Muscle of leg (tissue), 11 donors: ENCODE results near the gene ITPR1. TPM values are rescaled to one million over a fixed set of nuclear protein-coding genes. Genes with fewer than 3 reads are reported as not detected.

Experiments used
- DNase-seq: peaks from one replicate; pipeline ENCODE4 v3.0.0; 2013
- H3K27ac ChIP-seq: one replicate; pipeline ENCODE4 v1.5.1; 2013; ENCODE audit warnings: mild to moderate bottlenecking, low read length, control low read depth
- H3K27me3 ChIP-seq: one replicate; pipeline ENCODE4 v1.6.1; 2013; ENCODE audit warnings: low read length; ENCODE audit not compliant: control insufficient read depth, insufficient read depth
- H3K36me3 ChIP-seq: one replicate; pipeline ENCODE4 v1.6.1; 2013; ENCODE audit warnings: low read length; ENCODE audit not compliant: control insufficient read depth, insufficient read depth
- H3K4me1 ChIP-seq: one replicate; pipeline ENCODE4 v1.6.1; 2013; ENCODE audit warnings: low read length; ENCODE audit not compliant: control insufficient read depth, insufficient read depth
- H3K4me3 ChIP-seq: one replicate; pipeline ENCODE4 v1.5.1; 2013; ENCODE audit warnings: low read length, control low read depth
- H3K9me3 ChIP-seq: replicated peaks from 2 replicates; pipeline ENCODE4 v1.6.1; 2013; ENCODE audit warnings: low read depth, low read length; ENCODE audit not compliant: control insufficient read depth
- WGBS: methylation state at CpG from one replicate; pipeline ENCODE4 v1.1.5; 2013; ENCODE audit warnings: missing lambda C conversion rate; ENCODE audit not compliant: insufficient coverage; 5-methylcytosine and 5-hydroxymethylcytosine counted together
- polyA plus RNA-seq, 8 donors: library from polyadenylated mRNA; unstranded; fragments of 120-200 nt; gene quantifications; one replicate each; pipeline versions ENCODE4 v1.2.1 to v1.2.3, GENCODE V29; 2013; ENCODE audit warnings: inconsistent platforms in 1 of 8, low replicate concordance in 1 of 8; ENCODE audit not compliant: insufficient read length in 8 of 8, insufficient read depth in 1 of 8
- total RNA-seq: library from RNA; stranded (reverse); fragments of 120-200 nt; gene quantifications from one replicate; pipeline ENCODE4 v1.2.4, GENCODE V29; 2013

Gene ITPR1
- total and polyA plus RNA-seq, 9 donors, result 15.4 to 34.4 (median 20.5) TPM

GRCh38 chr3:4833471-4833870, 340.3 kb downstream of the ITPR1 start:
- H3K4me1 ChIP-seq, result peaks cover 19% of the 10 kb centered on the region
- H3K9me3 ChIP-seq, result no peaks in the 10 kb centered on the region
- WGBS, result 100% methylated on average over 3 of the region's 5 CpGs
- no peak overlapping the region for H3K27ac ChIP-seq
- no peak for DNase-seq
- no peak overlapping the region for H3K4me3 ChIP-seq
- peaks cover 2% of the 10 kb centered on the region for H3K36me3 ChIP-seq
- H3K27me3 ChIP-seq, result no peaks in the 10 kb centered on the region

- H3K4me1 ChIP-seq, result peaks cover 14% of the 10 kb centered on the region
- H3K36me3 ChIP-seq, result peaks cover 2% of the 10 kb centered on the region
Observed at GRCh38 chr3:4834403-4834866, 341.3 kb downstream of the ITPR1 start.

GRCh38 chr3:4835616-4836043, 342.5 kb downstream of the ITPR1 start:
- DNase-seq, result no peak
- Histone ChIP-seq H3K27ac (no peak overlapping the region), H3K4me3 (no peak overlapping the region), H3K4me1 (peaks cover 11% of the 10 kb centered on the region), H3K36me3 (peaks cover 2% of the 10 kb centered on the region), H3K9me3 (no peaks in the 10 kb centered on the region), H3K27me3 (no peaks in the 10 kb centered on the region)
- 0% methylated on average over 1 of the region's 3 CpGs for WGBS

More at GRCh38 chr3:4834403-4834866, 341.3 kb downstream of the ITPR1 start:
- no peak for DNase-seq
- H3K4me3 ChIP-seq, result no peak overlapping the region
- 81% methylated on average over 7 of the region's 8 CpGs for whole genome bisulfite sequencing
- H3K27ac ChIP-seq, result no peak overlapping the region
- no peaks in the 10 kb centered on the region for H3K27me3 ChIP-seq
- H3K9me3 ChIP-seq, result no peaks in the 10 kb centered on the region

- peaks cover 4% of the 10 kb centered on the region for H3K36me3 ChIP-seq
- no peaks in the 10 kb centered on the region for H3K9me3 ChIP-seq
- H3K4me3 ChIP-seq, result no peak overlapping the region
- no peak overlapping the region for H3K27ac ChIP-seq
- H3K4me1 ChIP-seq, result peaks cover 7% of the 10 kb centered on the region
- H3K27me3 ChIP-seq, result no peaks in the 10 kb centered on the region
- no peak for DNase-seq
- WGBS, result no CpG with 5 or more reads among the region's 2 CpGs
Observed at GRCh38 chr3:4836516-4836915, 343.4 kb downstream of the ITPR1 start.

- WGBS, result 100% methylated on average over 2 of the region's 5 CpGs
- no peak for DNase-seq
- Histone ChIP-seq H3K27me3 (no peaks in the 10 kb centered on the region), H3K36me3 (peaks cover 4% of the 10 kb centered on the region), H3K4me1 (peaks cover 3% of the 10 kb centered on the region), H3K4me3 (no peak overlapping the region), H3K27ac (no peak overlapping the region), H3K9me3 (no peaks in the 10 kb centered on the region)
Observed at GRCh38 chr3:4837374-4837930, 344.3 kb downstream of the ITPR1 start.

GRCh38 chr3:4838621-4839022, 345.5 kb downstream of the ITPR1 start:
- no peaks in the 10 kb centered on the region for H3K27me3 ChIP-seq
- H3K4me3 ChIP-seq, result no peak overlapping the region
- no peak overlapping the region for H3K27ac ChIP-seq
- DNase-seq, result no peak
- H3K36me3 ChIP-seq, result peaks cover 2% of the 10 kb centered on the region
- no peaks in the 10 kb centered on the region for H3K9me3 ChIP-seq
- 100% methylated on average over 1 of the region's 4 CpGs for WGBS
- H3K4me1 ChIP-seq, result peaks cover 3% of the 10 kb centered on the region

DNA sequence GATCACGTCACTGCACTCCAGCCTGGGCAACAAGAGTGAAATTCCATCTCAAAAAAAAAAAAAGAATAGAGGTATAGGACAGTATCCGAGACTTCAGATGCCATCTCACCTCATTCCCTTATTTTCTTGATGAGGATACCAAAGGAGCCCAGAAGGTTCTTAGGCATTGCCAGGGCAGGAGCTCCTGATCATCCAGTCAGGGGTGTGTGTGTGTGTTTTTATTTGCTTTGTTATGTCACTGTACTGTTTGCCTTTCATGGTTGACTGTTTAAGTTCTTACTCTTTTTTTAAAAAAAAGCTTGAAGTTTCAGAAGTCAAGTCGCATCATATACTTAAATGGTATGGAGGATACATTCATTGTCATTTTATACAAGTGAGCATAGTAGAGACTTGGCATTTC, 346.1 kb downstream of the ITPR1 start:
- Histone ChIP-seq H3K27me3 (no peaks in the 10 kb centered on the region), H3K4me1 (peaks cover 3% of the 10 kb centered on the region), H3K4me3 (no peak overlapping the region), H3K27ac (no peak overlapping the region), H3K36me3 (peaks cover 2% of the 10 kb centered on the region), H3K9me3 (no peaks in the 10 kb centered on the region)
- WGBS, result no CpG with 5 or more reads among the region's 3 CpGs
- no peak for DNase-seq

DNA sequence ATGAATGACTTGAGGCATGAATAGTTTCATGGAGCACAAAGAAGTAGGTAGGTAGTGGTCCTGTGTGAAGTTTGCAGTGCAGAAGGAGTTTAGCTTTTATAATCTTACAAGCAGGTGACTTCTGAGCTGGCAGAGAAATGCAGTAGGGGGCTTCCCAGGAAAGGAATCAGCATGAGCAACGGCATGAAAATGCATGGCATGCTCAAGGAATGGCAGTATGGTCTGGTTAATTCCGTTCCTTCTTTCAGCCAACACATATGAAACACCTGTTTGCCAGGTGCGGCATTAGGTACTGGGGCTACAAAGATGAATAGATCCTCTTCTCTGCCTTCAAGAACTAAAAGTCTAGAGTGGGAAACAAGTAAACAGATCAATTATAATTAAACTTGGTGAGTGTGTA, 348.1 kb downstream of the ITPR1 start:
- H3K27me3 ChIP-seq, result no peaks in the 10 kb centered on the region
- H3K4me3 ChIP-seq, result no peak overlapping the region
- peaks cover 2% of the 10 kb centered on the region for H3K36me3 ChIP-seq
- H3K4me1 ChIP-seq, result peaks cover 3% of the 10 kb centered on the region
- no peak overlapping the region for H3K27ac ChIP-seq
- no peak for DNase-seq
- WGBS, result 40% methylated on average over 1 of the region's 3 CpGs
- no peaks in the 10 kb centered on the region for H3K9me3 ChIP-seq

GRCh38 chr3:4841776-4842440, 348.8 kb downstream of the ITPR1 start:
- WGBS, result no CpG with 5 or more reads among the region's 3 CpGs
- H3K9me3 ChIP-seq, result no peaks in the 10 kb centered on the region
- H3K27me3 ChIP-seq, result no peaks in the 10 kb centered on the region
- peaks cover 2% of the 10 kb centered on the region for H3K36me3 ChIP-seq
- H3K27ac ChIP-seq, result no peak overlapping the region
- no peak overlapping the region for H3K4me3 ChIP-seq
- H3K4me1 ChIP-seq, result peaks cover 3% of the 10 kb centered on the region
- DNase-seq, result no peak

DNA sequence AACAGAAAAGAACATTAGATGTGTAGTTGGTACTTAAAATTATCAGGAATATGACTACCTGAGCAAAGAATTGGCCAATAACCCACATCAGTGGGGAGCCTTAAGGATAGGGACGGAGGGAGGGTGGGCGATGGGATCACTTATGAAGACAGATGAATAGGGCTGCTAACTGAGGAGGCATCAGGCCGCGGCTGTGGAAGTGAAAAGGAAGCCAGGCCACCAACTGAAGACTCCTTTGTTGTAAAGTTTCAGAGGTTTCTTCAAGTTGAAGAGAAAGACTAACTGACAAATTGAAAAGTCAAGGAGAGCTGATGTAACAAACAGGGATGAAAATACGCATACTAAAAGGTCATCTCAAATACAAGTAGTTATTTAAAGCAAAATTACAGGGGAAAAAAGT, 350.5 kb downstream of the ITPR1 start:
- H3K27me3 ChIP-seq, result no peaks in the 10 kb centered on the region
- no peak overlapping the region for H3K27ac ChIP-seq
- 100% methylated on average over 2 of the region's 5 CpGs for WGBS
- peaks cover 2% of the 10 kb centered on the region for H3K36me3 ChIP-seq
- no peak for DNase-seq
- no peak overlapping the region for H3K4me3 ChIP-seq
- peaks cover 3% of the 10 kb centered on the region for H3K4me1 ChIP-seq
- H3K9me3 ChIP-seq, result no peaks in the 10 kb centered on the region
